ENCODE data around the gene THSD4.
"Not testable (repeated sequence)": the region's sequence is repeated elsewhere in the genome, so short reads cannot be mapped to it uniquely, and the experiment has no call there.

The THSD4 gene

DNA sequence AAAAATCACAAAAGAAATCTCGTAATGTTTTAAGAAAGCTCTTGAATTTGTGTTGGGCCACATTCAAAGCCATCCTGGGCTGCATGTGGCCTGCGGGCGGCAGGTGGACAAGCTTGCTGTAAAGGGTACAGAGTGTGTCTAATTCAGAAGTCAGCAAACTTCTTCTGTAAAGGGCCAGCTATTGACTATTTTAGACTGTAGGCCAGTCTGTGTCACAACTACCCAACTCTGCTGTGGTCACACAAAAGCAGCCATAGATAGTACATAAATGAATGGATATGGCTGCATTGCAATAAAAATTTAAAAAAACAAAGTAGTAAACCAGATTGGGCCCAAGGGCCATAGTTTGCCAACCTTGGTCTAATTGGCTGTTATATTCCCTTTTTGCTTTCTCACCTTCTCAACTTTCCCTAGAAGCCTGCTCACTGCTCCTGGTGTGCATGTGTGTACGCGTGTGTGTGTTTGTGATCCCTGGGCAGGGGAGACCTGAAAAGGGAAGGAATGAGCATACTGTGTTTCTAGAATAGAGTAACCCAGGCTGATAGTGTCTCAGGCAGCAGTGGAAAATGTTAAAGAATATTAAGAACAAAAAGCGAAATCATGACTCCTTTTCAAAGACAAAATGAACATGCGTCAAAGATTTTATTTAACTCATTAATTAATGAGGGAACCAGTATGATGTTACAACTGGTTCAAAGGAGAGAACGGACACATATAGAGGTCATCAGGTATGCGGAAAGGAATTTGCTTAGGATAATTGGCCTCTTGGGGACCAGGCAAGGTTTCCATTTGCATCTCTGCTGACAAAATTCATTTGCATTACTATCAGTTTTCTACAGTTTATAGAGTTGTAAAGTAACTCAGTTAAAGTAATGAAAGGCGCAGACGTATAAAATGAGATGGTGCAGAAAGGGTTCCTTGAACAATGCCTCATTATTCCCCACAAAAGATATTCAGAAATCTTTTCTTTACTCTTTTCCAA is 248.0 kb downstream of the THSD4 start:
- Histone ChIP-seq H3K27me3 (ENCODE audit: control insufficient read depth in 1 of 2, insufficient read depth in 2 of 2, low read length in 2 of 2) (no peaks in the 10 kb centered on the region), H3K4me1 (ENCODE audit: control insufficient read depth, insufficient read depth, low read length) (no peaks in the 10 kb centered on the region), H3K27ac (ENCODE audit: low read length) (no peak overlapping the region), H3K4me3 (ENCODE audit: low read length in 2 of 2) (no peak overlapping the region), H3K9ac (ENCODE audit: low read length in 2 of 2) (no peak overlapping the region), H3K36me3 (ENCODE audit: control insufficient read depth in 2 of 2, insufficient read depth in 2 of 2, low read length in 2 of 2) (no peaks in the 10 kb centered on the region), H3K9me3 (ENCODE audit: control insufficient read depth in 2 of 2, low read length in 2 of 2) (no peaks in the 10 kb centered on the region)

DNA sequence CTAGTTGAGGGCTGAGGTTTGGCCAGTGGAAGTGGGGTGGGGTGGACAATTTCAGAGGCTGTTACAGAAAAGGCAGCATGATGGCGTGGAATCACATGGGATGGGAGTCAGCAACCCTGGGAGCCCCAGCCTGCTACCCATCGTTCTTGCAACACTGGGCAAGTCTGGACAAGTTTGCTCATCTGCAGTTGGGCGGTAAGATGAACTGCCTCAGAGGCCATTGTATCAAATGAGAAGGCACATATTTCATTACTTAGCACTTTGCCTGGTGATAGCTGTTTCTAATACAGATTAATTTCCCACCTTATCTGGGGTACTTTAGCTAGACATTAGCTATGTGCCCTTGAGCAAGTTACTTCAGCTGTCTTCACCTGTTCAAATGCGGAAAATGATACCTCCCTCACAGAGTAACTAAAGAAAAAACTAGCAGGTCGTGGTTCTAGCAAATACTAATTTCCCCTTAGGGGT is 248.9 kb downstream of the THSD4 start:
- no peak overlapping the region for H3K27ac ChIP-seq (ENCODE audit: low read length)

DNA sequence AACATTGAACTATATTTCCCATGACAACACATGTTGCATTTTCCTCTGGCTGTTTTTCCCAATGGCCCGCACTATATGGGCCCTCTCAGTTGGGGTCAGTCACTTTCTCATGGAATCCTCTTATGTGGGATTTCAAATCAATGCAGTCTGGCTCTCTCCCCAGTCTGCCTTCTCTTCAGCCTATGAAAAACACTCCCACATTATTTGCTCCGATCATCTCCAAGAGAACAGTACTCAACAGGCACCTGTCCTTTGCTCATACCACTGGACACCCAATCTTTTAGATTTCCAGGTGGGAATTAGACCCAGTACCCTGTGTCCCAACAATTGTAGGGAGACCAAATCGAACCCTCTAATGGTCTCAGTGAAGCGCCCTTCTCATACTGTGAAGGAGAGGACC is 251.3 kb downstream of the THSD4 start:
- no peaks in the 10 kb centered on the region for H3K9me3 ChIP-seq (ENCODE audit: control insufficient read depth in 2 of 2, low read length in 2 of 2)
- no peaks in the 10 kb centered on the region for H3K36me3 ChIP-seq (ENCODE audit: control insufficient read depth in 2 of 2, insufficient read depth in 2 of 2, low read length in 2 of 2)
- H3K27me3 ChIP-seq (ENCODE audit: control insufficient read depth in 1 of 2, insufficient read depth in 2 of 2, low read length in 2 of 2) = no peaks in the 10 kb centered on the region
- H3K27ac ChIP-seq (ENCODE audit: low read length) = no peak overlapping the region
- no peaks in the 10 kb centered on the region for H3K4me1 ChIP-seq (ENCODE audit: control insufficient read depth, insufficient read depth, low read length)
- no peak overlapping the region for H3K4me3 ChIP-seq (ENCODE audit: low read length in 2 of 2)
- no peak overlapping the region for H3K9ac ChIP-seq (ENCODE audit: low read length in 2 of 2)

More for the DNA sequence above, 248.9 kb downstream of the THSD4 start:
- H3K9ac ChIP-seq (ENCODE audit: low read length in 2 of 2) = no peak overlapping the region
- no peak overlapping the region for H3K4me3 ChIP-seq (ENCODE audit: low read length in 2 of 2)
- H3K27me3 ChIP-seq (ENCODE audit: control insufficient read depth in 1 of 2, insufficient read depth in 2 of 2, low read length in 2 of 2) = no peaks in the 10 kb centered on the region
- no peaks in the 10 kb centered on the region for H3K9me3 ChIP-seq (ENCODE audit: control insufficient read depth in 2 of 2, low read length in 2 of 2)
- no peaks in the 10 kb centered on the region for H3K4me1 ChIP-seq (ENCODE audit: control insufficient read depth, insufficient read depth, low read length)
- no peaks in the 10 kb centered on the region for H3K36me3 ChIP-seq (ENCODE audit: control insufficient read depth in 2 of 2, insufficient read depth in 2 of 2, low read length in 2 of 2)

DNA sequence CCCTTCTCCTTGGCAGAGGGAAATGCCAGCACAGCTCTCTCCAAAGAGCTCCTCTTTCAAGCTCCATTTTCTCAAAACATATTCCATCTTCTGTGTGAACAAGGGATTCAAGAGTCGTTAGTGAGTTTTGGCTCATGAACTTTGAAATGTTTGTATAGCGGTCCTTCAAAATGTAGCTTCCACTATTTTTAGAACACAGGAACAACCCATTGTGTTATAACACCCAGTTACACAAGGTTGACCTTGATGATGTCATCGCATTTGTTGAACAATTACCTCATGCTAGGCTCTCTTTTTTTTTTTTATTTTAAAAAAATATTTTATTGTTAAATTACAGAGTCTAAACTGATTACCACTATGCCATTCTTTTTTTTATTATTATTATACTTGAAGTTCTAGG is 251.7 kb downstream of the THSD4 start:
- H3K27ac ChIP-seq (ENCODE audit: low read length) = no peak overlapping the region
- no peaks in the 10 kb centered on the region for H3K9me3 ChIP-seq (ENCODE audit: control insufficient read depth in 2 of 2, low read length in 2 of 2)
- no peak overlapping the region for H3K4me3 ChIP-seq (ENCODE audit: low read length in 2 of 2)
- no peaks in the 10 kb centered on the region for H3K4me1 ChIP-seq (ENCODE audit: control insufficient read depth, insufficient read depth, low read length)
- no peak overlapping the region for H3K9ac ChIP-seq (ENCODE audit: low read length in 2 of 2)
- no peaks in the 10 kb centered on the region for H3K27me3 ChIP-seq (ENCODE audit: control insufficient read depth in 1 of 2, insufficient read depth in 2 of 2, low read length in 2 of 2)
- no peaks in the 10 kb centered on the region for H3K36me3 ChIP-seq (ENCODE audit: control insufficient read depth in 2 of 2, insufficient read depth in 2 of 2, low read length in 2 of 2)

DNA sequence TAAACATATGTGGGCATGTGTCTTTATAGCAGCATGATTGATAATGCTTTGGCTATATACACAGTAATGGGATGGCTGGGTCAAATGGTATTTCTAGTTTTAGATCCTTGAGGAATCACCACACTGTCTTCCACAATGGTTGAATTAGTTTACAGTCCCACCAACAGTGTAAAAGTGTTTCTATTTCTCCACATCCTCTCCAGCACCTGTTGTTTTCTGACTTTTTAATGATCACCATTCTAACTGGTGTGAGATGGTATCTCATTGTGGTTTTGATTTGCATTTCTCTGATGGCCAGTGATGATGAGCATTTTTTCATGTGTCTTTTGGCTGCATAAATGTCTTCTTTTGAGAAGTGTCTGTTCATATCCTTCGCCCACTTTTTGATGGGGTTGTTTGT is 252.5 kb downstream of the THSD4 start:
- not testable (repeated sequence) for H3K27ac ChIP-seq (ENCODE audit: low read length); H3K4me3 ChIP-seq (ENCODE audit: low read length in 2 of 2); H3K9ac ChIP-seq (ENCODE audit: low read length in 2 of 2); H3K27me3 ChIP-seq (ENCODE audit: control insufficient read depth in 1 of 2, insufficient read depth in 2 of 2, low read length in 2 of 2); H3K36me3 ChIP-seq (ENCODE audit: control insufficient read depth in 2 of 2, insufficient read depth in 2 of 2, low read length in 2 of 2); H3K9me3 ChIP-seq (ENCODE audit: control insufficient read depth in 2 of 2, low read length in 2 of 2); H3K4me1 ChIP-seq (ENCODE audit: control insufficient read depth, insufficient read depth, low read length)

DNA sequence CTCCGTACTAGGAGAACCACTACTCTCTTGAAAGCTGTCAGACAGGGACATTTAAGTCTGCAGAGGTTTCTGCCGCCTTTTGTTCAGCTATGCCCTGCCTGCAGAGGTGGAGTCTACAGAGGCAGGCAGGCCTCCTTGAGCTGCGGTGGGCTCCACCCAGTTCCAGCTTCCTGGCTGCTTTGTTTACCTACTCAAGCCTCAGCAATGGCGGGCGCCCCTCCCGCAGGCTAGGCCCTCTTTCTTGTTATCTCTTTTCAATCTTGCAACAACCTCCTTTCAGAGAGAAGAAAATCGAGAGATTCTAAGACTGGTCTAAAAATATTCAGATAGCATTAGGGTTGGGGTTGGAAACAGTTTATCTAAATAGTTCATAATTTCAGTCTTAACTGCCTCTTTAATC is 257.5 kb downstream of the THSD4 start:
- H3K36me3 ChIP-seq (ENCODE audit: control insufficient read depth in 2 of 2, insufficient read depth in 2 of 2, low read length in 2 of 2); H3K9me3 ChIP-seq (ENCODE audit: control insufficient read depth in 2 of 2, low read length in 2 of 2); H3K27me3 ChIP-seq (ENCODE audit: control insufficient read depth in 1 of 2, insufficient read depth in 2 of 2, low read length in 2 of 2); H3K4me3 ChIP-seq (ENCODE audit: low read length in 2 of 2); H3K4me1 ChIP-seq (ENCODE audit: control insufficient read depth, insufficient read depth, low read length); H3K9ac ChIP-seq (ENCODE audit: low read length in 2 of 2); H3K27ac ChIP-seq (ENCODE audit: low read length): not testable (repeated sequence)

DNA sequence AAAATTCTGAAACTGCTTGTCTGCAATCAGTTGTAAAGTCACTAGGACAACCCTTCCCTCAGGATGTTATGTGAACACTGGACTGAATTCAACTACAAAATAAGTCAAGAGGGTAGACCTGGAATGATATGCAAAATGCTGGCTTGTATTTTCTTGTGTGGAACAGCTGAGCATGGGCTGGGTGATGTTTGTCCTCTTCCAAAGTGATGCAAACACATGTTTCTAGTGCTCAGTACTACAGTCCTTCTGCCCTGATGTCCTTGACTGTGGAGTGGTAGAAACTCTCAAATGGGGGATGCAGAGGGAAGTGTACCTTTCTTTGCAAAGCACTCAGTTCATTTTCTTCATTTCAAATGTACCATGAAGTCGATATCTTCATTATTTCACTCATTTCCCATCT is 258.6 kb downstream of the THSD4 start:
- Histone ChIP-seq H3K9me3 (ENCODE audit: control insufficient read depth in 2 of 2, low read length in 2 of 2) (no peaks in the 10 kb centered on the region), H3K27ac (ENCODE audit: low read length) (no peak overlapping the region), H3K4me3 (ENCODE audit: low read length in 2 of 2) (no peak overlapping the region), H3K9ac (ENCODE audit: low read length in 2 of 2) (no peak overlapping the region), H3K27me3 (ENCODE audit: control insufficient read depth in 1 of 2, insufficient read depth in 2 of 2, low read length in 2 of 2) (no peaks in the 10 kb centered on the region), H3K4me1 (ENCODE audit: control insufficient read depth, insufficient read depth, low read length) (peaks cover 7% of the 10 kb centered on the region), H3K36me3 (ENCODE audit: control insufficient read depth in 2 of 2, insufficient read depth in 2 of 2, low read length in 2 of 2) (no peaks in the 10 kb centered on the region)

DNA sequence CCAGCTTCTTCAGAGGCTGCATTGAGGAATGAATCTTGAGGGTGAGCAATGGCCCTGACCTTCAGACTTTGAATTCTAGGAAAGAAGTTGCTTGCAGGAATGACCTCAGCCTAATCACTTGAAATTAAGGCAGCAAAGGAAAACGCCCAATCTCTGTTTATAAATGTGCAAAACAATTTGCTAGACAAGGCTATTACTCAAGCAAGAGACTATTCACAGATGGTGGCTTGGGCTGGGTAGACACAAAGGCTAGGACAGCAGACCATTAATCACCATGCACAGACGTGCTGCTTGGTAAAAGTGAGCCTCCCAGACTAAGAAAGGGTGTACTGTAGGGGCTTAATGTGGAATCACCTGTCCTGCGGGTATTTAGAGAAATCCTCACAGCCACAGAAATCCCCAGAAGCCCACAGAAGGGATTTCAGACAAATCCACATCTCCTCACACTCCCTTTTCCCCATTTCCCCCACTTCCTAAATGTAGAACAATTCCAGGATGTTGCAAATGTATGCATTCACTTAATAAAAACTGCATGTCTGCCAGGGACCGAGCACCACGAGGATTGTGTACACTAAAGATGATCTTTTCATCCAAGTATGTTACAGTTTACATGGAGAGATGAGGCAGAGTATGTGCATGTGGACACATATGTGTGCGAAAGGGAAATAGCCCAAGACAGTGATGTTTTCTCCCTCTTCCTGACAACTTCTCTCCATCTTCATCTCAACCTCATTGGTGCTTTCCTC is 259.5 kb downstream of the THSD4 start:
- H3K27ac ChIP-seq (ENCODE audit: low read length) = no peak overlapping the region
- H3K9me3 ChIP-seq (ENCODE audit: control insufficient read depth in 2 of 2, low read length in 2 of 2) = no peaks in the 10 kb centered on the region
- no peaks in the 10 kb centered on the region for H3K36me3 ChIP-seq (ENCODE audit: control insufficient read depth in 2 of 2, insufficient read depth in 2 of 2, low read length in 2 of 2)
- no peak overlapping the region for H3K9ac ChIP-seq (ENCODE audit: low read length in 2 of 2)
- no peaks in the 10 kb centered on the region for H3K27me3 ChIP-seq (ENCODE audit: control insufficient read depth in 1 of 2, insufficient read depth in 2 of 2, low read length in 2 of 2)
- H3K4me1 ChIP-seq (ENCODE audit: control insufficient read depth, insufficient read depth, low read length) = peaks cover 7% of the 10 kb centered on the region
- no peak overlapping the region for H3K4me3 ChIP-seq (ENCODE audit: low read length in 2 of 2)

DNA sequence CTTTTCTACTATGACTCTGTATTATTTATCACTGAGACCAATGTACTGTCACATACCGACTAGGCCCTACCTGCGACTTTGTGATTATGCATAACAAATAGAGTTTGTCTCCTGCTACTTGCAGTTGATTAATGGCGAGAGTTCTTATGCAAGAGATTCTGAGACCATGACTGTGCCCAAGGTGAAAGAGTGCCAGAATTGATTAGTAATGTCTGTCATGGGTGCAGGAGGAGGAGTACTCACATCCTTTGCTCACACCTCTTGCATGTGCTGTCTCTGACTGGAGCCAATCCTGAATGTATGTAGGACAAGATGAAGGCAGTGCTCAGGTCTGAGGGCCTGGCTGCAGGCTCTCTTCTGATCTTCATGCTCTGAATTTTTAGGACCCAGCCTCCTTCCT is 260.7 kb downstream of the THSD4 start:
- H3K9ac ChIP-seq (ENCODE audit: low read length in 2 of 2) = no peak overlapping the region
- no peaks in the 10 kb centered on the region for H3K36me3 ChIP-seq (ENCODE audit: control insufficient read depth in 2 of 2, insufficient read depth in 2 of 2, low read length in 2 of 2)
- no peak overlapping the region for H3K4me3 ChIP-seq (ENCODE audit: low read length in 2 of 2)
- no peaks in the 10 kb centered on the region for H3K9me3 ChIP-seq (ENCODE audit: control insufficient read depth in 2 of 2, low read length in 2 of 2)
- peaks cover 7% of the 10 kb centered on the region for H3K4me1 ChIP-seq (ENCODE audit: control insufficient read depth, insufficient read depth, low read length)
- H3K27me3 ChIP-seq (ENCODE audit: control insufficient read depth in 1 of 2, insufficient read depth in 2 of 2, low read length in 2 of 2) = no peaks in the 10 kb centered on the region
- no peak overlapping the region for H3K27ac ChIP-seq (ENCODE audit: low read length)

DNA sequence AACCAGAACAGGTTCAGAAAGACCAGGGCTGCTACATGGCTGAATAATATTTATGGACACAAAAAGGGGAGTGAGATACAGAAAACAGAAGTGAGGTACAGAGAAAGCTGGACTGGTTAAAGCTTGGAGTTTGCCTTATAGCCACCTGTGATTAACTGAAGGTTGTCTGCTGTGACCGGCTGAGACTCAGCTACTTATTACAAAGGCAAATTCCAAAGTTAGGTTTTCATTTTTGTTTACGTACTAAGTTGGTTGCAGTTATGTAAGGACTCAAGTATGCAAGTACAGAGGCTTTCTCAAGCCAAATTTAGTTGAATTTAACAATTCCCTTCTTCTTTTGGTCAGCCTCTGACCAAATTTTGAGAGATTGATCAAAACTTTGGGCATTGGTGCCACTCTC is 264.6 kb downstream of the THSD4 start:
- no peak overlapping the region for H3K9ac ChIP-seq (ENCODE audit: low read length in 2 of 2)
- H3K4me3 ChIP-seq (ENCODE audit: low read length in 2 of 2) = no peak overlapping the region
- H3K27ac ChIP-seq (ENCODE audit: low read length) = no peak overlapping the region
- H3K9me3 ChIP-seq (ENCODE audit: control insufficient read depth in 2 of 2, low read length in 2 of 2) = no peaks in the 10 kb centered on the region
- no peaks in the 10 kb centered on the region for H3K27me3 ChIP-seq (ENCODE audit: control insufficient read depth in 1 of 2, insufficient read depth in 2 of 2, low read length in 2 of 2)
- H3K36me3 ChIP-seq (ENCODE audit: control insufficient read depth in 2 of 2, insufficient read depth in 2 of 2, low read length in 2 of 2) = no peaks in the 10 kb centered on the region
- H3K4me1 ChIP-seq (ENCODE audit: control insufficient read depth, insufficient read depth, low read length) = peaks cover 6% of the 10 kb centered on the region

DNA sequence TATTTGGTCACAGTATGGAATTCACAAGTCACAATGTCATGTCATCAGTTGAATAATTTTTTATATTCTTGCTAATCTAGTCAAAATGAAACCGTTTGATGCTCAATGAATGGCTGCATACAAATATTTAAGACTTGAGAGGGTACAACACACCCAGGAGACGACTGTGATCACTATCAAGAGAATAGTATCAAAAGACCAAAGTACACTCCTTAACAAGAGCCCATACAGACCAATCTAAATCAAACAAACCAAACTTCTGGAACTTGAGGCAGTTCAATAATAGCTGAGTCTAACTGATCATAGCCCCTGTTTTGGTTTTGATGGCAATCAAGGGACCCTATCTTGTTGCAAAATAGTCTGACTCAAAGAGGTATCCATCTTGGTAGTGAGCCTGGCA is 265.1 kb downstream of the THSD4 start:
- Histone ChIP-seq H3K4me1 (ENCODE audit: control insufficient read depth, insufficient read depth, low read length) (peaks cover 8% of the 10 kb centered on the region), H3K27ac (ENCODE audit: low read length) (no peak overlapping the region), H3K9ac (ENCODE audit: low read length in 2 of 2) (no peak overlapping the region), H3K4me3 (ENCODE audit: low read length in 2 of 2) (no peak overlapping the region), H3K36me3 (ENCODE audit: control insufficient read depth in 2 of 2, insufficient read depth in 2 of 2, low read length in 2 of 2) (no peaks in the 10 kb centered on the region), H3K27me3 (ENCODE audit: control insufficient read depth in 1 of 2, insufficient read depth in 2 of 2, low read length in 2 of 2) (no peaks in the 10 kb centered on the region), H3K9me3 (ENCODE audit: control insufficient read depth in 2 of 2, low read length in 2 of 2) (no peaks in the 10 kb centered on the region)

All from stomach smooth muscle (tissue), 2 donors.